ENCODE measurements around the gene RASGRP2.

DNA sequence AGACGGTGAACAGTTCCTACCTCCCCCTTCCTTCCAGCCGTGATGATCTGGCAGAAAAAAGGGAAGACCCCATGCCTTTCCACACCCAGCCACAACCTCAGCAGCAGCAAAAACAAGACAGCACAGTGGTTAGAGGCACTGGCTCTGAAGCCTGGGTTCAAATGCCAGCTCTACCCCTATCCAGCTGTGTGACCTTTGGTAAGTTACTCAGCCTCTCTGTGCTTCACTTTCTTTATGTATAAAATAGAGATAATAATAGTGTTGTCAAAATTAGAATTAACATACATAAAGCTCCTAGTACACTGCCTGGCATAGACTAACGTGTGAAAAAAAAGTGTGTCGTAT, 25.2 kb downstream of the RASGRP2 start:
- TF ChIP-seq, protein P1, sequence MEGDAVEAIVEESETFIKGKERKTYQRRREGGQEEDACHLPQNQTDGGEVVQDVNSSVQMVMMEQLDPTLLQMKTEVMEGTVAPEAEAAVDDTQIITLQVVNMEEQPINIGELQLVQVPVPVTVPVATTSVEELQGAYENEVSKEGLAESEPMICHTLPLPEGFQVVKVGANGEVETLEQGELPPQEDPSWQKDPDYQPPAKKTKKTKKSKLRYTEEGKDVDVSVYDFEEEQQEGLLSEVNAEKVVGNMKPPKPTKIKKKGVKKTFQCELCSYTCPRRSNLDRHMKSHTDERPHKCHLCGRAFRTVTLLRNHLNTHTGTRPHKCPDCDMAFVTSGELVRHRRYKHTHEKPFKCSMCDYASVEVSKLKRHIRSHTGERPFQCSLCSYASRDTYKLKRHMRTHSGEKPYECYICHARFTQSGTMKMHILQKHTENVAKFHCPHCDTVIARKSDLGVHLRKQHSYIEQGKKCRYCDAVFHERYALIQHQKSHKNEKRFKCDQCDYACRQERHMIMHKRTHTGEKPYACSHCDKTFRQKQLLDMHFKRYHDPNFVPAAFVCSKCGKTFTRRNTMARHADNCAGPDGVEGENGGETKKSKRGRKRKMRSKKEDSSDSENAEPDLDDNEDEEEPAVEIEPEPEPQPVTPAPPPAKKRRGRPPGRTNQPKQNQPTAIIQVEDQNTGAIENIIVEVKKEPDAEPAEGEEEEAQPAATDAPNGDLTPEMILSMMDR (IDR thresholded peaks at IDR 0.05), result no peak
- TF ChIP-seq POLR2A (IDR thresholded peaks at IDR 0.05), result no peak
